GM18951 (cell line): Measurements from ENCODE around the gene HNF1A.

Experiments used
- POLR2A ChIP-seq: IDR thresholded peaks from 4 replicates; pipeline ENCODE4 v1.6.1; 2011; ENCODE audit warnings: mild to moderate bottlenecking; ENCODE audit not compliant: insufficient read length, insufficient read depth; ENCODE audit errors: extremely low read depth
- in situ Hi-C: fragments of 300-500 bp; cut with MboI; formaldehyde crosslinking; loops from one replicate; pipeline ENCODE4 v1.12.0; 2022; ENCODE audit warnings: low sequenced_read_pairs, mixed read lengths, inconsistent platforms; ENCODE audit not compliant: unreplicated experiment

Gene HNF1A

DNA sequence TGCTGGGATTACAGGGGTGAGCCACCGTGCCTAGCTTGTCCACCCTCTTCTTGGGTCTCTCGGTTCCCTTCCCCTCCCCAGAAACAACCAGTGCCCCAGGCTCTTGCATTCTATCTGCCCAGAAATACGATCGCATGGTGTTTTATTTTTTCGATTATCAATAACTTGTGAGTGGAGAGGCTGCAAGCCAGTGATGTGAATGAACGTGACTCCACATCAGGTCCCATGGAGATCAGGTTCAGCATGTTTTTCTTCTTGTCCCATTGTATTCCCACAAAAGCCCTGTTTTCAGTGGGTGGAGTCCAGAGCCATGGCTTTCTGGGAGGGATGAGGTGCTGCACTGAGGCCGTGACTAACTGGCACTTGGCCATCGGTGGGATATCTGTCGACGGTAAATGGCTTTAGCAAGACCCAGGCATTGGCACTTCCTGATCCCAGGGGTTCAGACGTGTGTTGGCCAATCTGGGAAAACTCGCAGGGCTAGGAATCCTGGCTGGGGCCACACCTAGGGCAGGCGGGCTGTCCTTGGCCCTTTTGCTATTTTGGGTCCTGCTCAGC, 12.7 kb upstream of the HNF1A start:
- no peak for TF ChIP-seq POLR2A
- in situ Hi-C loops = no loop called here

DNA sequence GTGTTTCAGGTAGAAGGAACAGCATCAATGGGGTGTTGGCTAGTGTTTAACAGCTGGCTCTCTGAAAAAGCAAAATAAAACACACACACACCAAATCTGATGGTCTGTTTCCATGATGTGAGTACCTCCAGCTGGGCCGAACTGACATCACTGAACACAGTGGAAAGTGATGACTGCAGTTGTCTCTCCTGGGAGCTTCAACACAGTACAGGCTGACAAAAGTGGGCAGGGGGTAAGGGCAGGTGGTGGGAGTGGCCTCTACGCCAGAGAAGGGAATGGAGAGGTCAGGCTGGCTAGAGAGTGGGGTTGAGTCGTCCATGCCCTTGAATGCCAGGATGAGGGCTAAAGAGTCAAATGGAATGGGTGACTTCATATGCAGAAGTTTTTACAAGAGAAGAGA, 8.0 kb upstream of the HNF1A start:
- in situ Hi-C loops = no loop called here
- TF ChIP-seq POLR2A = no peak

DNA sequence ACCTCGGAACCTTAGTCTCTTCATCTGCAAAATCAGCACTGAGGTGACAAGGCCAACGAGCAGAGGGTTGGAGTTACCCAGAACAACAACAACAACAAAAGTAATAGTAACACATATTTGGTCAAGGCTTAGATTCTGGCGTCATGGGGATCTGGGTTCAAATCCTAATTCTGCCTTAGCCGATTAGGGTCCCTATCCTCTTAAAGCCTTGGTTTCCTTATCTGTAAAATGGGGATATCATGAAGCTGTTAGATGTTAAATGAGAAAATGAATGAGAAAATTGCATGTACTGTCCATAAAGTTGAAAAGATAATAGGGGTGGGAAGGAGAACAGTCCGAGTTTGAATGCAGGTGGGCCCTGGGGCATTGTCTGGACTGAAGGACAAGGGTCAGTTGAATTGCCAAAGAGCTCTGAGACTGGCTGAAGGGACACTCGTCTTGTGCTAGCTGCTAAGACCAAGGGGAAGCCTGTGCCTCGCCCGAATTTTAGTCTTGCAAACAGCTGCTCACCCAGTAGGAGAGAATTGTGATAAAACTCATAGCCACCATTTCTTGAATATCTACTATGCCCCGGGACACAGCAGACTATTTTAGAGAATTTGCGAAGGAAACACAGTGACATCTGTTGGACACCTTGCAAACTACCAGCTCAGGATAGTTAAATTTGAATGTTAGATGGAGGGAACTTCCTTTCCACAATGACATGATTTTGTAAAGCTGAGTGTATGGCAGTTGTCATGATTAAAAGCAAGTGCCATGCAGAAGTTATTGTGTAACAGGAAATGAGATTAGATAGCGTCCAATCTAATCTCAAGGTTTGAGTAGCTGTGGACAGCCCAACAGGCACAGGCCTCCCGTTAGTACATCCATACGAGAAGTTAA, 6.8 kb upstream of the HNF1A start:
- no peak for TF ChIP-seq POLR2A
- in situ Hi-C loops = no loop called here

DNA sequence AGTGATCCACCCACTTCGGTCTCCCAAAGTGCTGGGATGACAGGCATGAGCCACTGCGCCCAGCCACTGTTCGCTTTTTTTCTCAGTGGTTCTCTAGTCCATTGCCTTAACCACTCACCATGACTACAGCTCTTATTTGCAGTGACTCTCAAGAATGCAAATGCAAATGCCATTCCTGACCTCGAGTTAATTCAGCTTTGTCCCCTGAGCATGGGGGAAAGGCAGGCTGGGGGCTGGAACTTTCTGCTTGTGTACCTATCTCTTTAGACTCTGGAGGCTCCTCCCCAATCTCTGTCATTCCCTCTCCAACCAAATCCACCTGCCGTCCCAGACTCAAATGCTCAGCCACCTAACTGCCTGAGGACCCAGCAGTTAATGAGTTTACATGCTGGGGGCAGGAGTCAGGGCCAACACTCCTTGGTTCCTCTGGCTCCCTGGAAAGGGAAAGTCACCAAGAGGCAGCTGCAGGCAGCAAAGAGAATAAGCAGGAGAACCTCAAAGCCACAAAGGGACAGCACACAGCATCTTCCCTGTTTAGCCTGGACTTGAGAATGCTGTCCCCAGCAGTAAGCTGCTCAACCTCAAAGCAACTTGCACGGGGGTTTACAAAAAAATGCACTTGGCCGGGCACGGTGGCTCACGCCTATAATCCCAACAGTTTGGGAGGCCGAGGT, 5.3 kb upstream of the HNF1A start:
- in situ Hi-C loops = no loop called here

DNA sequence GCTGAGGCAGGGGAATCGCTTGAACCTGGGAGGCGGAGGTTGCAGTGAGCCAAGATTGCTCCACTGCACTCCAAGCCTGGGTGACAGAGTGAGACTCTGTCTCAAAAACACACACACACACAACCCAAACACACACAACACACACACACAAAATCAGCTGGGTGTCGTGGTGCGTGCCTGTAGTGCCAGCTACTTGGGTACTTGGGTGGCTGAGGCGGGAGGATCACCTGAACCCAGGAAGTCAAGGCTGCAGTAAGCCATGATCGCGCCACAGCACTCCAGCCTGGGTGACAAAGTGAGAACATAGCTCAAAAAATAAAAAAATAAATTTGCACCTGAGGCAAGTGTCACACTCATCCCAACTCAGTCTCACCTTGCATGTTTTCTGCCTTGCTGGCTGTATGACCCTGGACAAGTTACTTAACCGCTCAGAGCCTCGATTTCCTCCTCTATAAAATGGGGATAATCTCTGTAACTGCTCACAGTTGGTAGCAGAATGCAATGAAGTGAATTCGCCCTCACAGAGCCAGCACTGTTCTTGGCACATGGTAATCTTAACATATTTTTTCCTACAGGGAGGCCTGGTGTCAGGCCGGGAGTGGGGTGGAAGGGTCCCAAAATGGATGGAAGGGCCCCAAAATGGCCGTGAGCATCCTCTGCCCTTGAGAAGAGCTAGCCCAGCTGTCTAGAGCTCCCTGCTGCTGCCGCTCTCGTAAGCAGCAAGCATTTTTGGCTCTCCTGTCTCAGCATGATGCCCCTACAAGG, 630 bp upstream of the HNF1A start:
- no peak for TF ChIP-seq POLR2A
- in situ Hi-C loops = no loop called here

More for the DNA sequence above, 5.3 kb upstream of the HNF1A start:
- TF ChIP-seq POLR2A = no peak

DNA sequence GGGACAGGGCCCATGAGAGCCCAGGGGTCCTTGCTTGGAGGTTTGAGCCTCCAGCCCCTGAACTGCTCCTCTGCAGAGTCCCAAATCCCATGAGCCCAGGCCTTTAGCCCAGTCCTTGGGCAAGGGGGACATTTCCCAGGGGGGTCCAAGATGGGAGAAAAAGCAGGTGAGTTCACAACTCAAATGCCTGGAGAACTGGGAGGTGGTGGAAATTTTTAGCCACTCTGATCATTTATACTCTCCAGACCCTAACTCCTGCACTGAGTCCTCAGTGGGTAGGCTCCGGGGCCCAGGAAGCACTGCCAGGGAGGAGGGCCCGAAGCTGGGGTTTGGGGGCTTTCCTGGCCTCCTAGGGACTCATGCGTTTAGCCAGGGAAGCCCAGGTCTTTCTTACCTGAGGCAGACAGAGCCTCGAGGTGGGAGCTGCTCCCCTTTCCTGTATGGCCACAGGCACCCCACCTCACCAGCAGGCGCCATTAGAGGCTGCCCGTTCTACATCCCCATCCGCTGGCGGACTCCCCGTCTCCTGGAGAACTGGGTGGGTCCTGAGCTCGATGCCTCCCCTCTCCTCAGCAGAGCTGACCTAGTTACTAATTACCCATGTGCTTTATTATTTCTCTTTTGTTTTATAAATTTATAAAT, 998 bp downstream of the HNF1A start:
- TF ChIP-seq POLR2A = no peak
- in situ Hi-C loops = no loop called here

DNA sequence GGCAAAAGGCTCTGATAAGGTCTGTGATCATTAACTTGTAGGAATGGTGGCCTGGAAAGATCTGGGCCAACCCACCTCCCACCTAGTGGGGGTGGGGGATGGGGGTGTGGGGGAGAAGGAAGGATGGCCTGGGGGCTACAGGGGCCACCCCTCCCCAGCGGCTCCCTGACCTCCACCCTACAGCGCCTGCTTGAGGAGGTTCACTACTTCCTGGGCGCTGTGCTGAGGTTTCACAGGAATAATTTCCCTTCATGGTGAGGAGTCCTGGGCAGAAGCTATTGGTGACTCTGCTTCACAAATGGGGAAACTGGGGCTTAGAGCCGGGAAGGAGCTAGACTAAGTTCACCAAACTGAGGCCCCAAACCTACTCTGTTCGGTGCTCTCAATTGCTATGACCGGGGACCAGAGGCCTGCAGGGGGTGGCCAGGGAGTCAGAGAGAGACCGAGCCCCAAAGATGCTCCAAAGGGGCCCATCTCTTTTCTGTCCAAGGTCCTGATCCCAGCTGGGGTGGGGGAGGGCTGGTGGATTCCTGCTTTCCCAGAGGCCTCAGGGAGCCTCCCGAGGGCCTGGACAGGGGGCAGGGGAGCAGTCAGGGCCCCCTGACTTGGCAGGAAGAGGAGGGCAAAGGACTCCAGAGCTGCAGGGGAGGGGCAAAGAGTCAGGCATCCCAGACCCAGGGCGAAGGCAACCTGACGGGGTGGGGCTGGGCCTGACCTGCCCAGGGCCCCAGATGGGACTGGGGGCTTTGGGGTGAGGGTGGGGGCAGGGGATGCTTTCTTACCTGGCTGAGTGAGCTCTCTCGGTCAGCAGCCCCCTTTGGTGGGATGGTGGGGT, 1.7 kb downstream of the HNF1A start:
- in situ Hi-C loops = no loop called here

DNA sequence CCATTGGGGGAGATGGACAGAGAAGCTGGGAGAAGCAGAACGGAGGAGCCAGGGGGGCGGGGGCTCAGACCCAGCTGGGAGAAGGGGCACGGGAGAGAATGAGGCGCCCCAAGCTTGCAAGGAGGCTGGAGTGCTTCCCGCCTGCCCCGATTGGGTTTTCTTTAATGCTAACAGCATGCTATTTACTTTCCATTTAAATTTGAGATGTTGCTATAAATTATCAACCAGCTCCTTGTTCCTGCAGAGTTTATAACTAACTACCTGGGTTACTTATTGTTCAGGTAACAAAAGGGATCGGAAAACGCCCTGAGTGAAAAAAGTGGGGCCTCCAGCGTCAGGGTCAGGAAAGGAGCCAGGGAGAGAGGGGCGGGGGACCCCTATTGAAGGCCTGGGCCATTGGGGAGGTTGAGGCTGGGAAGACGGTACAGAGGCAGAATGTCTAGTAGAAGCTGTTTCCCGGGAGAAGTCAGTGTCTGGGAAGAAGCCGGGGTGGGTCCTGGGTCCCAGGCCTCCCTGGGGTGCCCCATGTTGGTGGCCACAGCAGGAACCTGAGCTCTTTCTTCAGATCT, 2.5 kb downstream of the HNF1A start:
- TF ChIP-seq POLR2A = no peak
- in situ Hi-C loops = no loop called here

More for the DNA sequence above, 1.7 kb downstream of the HNF1A start:
- TF ChIP-seq POLR2A = no peak

DNA sequence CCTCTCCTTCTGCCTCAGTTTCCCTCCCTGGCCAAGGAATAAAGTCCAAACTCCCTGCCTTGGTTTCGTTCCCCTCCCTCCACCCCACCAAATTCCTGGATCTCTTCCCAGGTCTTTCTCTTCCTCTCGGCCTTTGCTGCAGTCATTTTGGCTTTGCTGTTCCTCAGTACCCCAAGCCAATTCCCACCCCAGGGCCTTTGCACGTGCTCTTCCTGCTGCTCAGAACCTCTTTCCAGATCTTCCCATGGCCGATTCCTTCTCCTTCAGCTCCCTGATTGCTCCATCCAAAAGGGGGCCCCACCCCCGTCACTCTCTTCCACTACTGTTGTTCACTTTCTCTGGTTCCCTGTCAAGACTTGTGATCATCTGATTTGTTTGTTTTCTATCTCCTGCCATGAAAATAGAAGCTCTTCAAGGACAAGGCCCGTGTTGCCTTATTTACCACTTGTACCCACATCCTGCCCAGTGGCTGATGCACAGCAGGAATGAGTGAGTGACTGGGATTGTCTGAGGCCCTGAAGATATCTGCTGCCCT, 3.1 kb downstream of the HNF1A start:
- in situ Hi-C loops = no loop called here
- no peak for TF ChIP-seq POLR2A

DNA sequence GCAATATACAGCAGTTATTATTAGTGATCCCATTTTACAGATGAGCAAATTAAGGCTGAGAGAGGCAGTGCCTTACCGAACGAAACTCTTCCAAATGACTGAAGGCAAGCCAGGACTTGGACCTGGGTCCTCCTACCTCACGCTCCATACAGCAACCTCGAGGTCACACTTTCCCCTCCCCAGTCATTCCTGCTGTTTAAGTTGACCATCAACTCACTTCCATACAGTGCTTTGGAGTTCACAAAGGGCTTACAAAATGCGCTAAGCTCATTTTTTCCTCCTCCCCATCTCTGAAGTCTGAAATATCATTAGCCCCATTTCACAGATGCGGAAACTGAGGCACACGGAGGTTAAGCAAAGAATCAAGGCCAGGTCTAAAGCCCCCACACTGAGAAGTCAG, 4.3 kb downstream of the HNF1A start:
- in situ Hi-C loops = no loop called here
- TF ChIP-seq POLR2A = no peak

DNA sequence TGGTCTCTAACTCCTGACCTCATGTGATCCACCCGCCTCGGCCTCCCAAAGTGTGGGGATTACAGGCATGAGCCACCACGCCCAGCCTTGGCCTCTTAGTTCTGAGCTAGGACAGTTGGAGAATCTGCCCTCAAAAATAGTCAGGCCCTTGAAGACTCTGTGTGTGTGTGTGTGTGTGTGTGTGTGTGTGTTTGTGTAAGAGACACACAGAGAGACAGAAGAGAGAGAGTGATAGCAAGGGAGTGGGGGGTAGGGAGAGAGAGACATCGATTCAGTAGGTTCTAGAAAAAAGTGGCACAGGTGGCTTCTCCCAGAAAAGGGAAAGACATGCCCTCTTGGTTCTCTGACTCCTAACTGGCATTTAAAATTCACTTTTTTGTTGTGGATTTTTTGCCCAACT, 5.4 kb downstream of the HNF1A start:
- in situ Hi-C loops = no loop called here

More for the DNA sequence above, 5.4 kb downstream of the HNF1A start:
- TF ChIP-seq POLR2A = no peak
